Osteoblast (primary cell): Measurements from ENCODE around the gene BCAS3. TPM values are rescaled to one million over a fixed set of nuclear protein-coding genes. Genes with fewer than 3 reads are reported as not detected.
"Not testable (repeated sequence)": the region's sequence is repeated elsewhere in the genome, so short reads cannot be mapped to it uniquely, and the experiment has no call there.

Experiments
- DNase-seq: peaks from one replicate; pipeline ENCODE4 v3.0.0; 2011; ENCODE audit warnings: low spot score, mixed read lengths; ENCODE audit not compliant: insufficient read length; ENCODE audit errors: missing footprints
- H2AFZ ChIP-seq: 2 replicates; pipeline ENCODE4 v1.6.0; 2011; ENCODE audit warnings: mild to moderate bottlenecking, low read length
- H3K27ac ChIP-seq: 2 replicates; pipeline ENCODE4 v1.5.1; 2011; ENCODE audit warnings: mild to moderate bottlenecking, low read depth, low read length, moderate library complexity
- H3K27me3 ChIP-seq: 2 replicates; pipeline ENCODE4 v1.6.0; 2012; ENCODE audit warnings: mild to moderate bottlenecking, control low read depth, inconsistent platforms, low read length, moderate library complexity; ENCODE audit not compliant: insufficient read depth
- H3K36me3 ChIP-seq: 2 replicates; pipeline ENCODE4 v1.5.1; 2011; ENCODE audit warnings: mild to moderate bottlenecking, low read length, control low read depth, moderate library complexity; ENCODE audit not compliant: insufficient read depth
- H3K4me1 ChIP-seq: 2 replicates; pipeline ENCODE4 v1.5.1; 2011; ENCODE audit warnings: mild to moderate bottlenecking, low read length, control low read depth, moderate library complexity; ENCODE audit not compliant: insufficient read depth
- H3K4me2 ChIP-seq: 2 replicates; pipeline ENCODE4 v1.6.0; 2011; ENCODE audit warnings: mild to moderate bottlenecking, low read length; ENCODE audit not compliant: insufficient read depth
- H3K4me3 ChIP-seq: fragments of 200-600 bp; sonication (generic); 3 replicates; pipeline ENCODE4 v1.5.1; 2012; ENCODE audit warnings: mild to moderate bottlenecking, low read length, inconsistent platforms; ENCODE audit not compliant: insufficient read depth
- H3K79me2 ChIP-seq: 2 replicates; pipeline ENCODE4 v1.6.0; 2012; ENCODE audit warnings: mild to moderate bottlenecking, low read length, control low read depth, inconsistent platforms; ENCODE audit not compliant: insufficient read depth
- H3K9me3 ChIP-seq: 2 replicates; pipeline ENCODE4 v1.5.1; 2011; ENCODE audit warnings: low read depth, low read length, control low read depth
- H4K20me1 ChIP-seq: 2 replicates; pipeline ENCODE4 v1.6.0; 2012; ENCODE audit warnings: mild to moderate bottlenecking, low read length, control low read depth; ENCODE audit not compliant: insufficient read depth
- CTCF ChIP-seq: IDR thresholded peaks from 2 replicates; pipeline ENCODE4 v1.5.1; 2011; ENCODE audit warnings: mild to moderate bottlenecking, low read depth, low read length, moderate library complexity; ENCODE audit errors: extremely low read depth
- total RNA-seq: library from RNA; depleted of rRNA; stranded (reverse); fragments of >200 nt; gene quantifications from 2 replicates; pipeline ENCODE4 v1.2.3, GENCODE V29; 2012

The BCAS3 gene
- total RNA-seq, 1 donor = 31.5 TPM

GRCh38 chr17:61040666-61041065, 363.0 kb downstream of the BCAS3 start:
- no peaks in the 10 kb centered on the region for H3K9me3 ChIP-seq
- H3K79me2 ChIP-seq = no peaks in the 10 kb centered on the region
- TF ChIP-seq CTCF = no peak
- H3K4me1 ChIP-seq = no peaks in the 10 kb centered on the region
- H3K27me3 ChIP-seq = no peaks in the 10 kb centered on the region
- H3K27ac ChIP-seq = no peak overlapping the region
- no peaks in the 10 kb centered on the region for H3K36me3 ChIP-seq
- no peaks in the 10 kb centered on the region for H4K20me1 ChIP-seq
- H3K4me2 ChIP-seq = no peak overlapping the region
- DNase-seq = no peak
- no peak overlapping the region for H3K4me3 ChIP-seq
- no peak overlapping the region for H2AFZ ChIP-seq

GRCh38 chr17:61042348-61042747, 364.7 kb downstream of the BCAS3 start:
- not testable (repeated sequence) for H3K4me1 ChIP-seq, H3K27ac ChIP-seq, H3K79me2 ChIP-seq, H3K4me3 ChIP-seq, DNase-seq, H3K4me2 ChIP-seq, H4K20me1 ChIP-seq, H3K9me3 ChIP-seq, H3K27me3 ChIP-seq, H3K36me3 ChIP-seq, H2AFZ ChIP-seq

- Histone ChIP-seq H3K4me2 (no peak overlapping the region), H3K4me1 (no peaks in the 10 kb centered on the region), H3K36me3 (no peaks in the 10 kb centered on the region), H3K9me3 (no peaks in the 10 kb centered on the region), H3K4me3 (no peak overlapping the region), H3K27ac (no peak overlapping the region), H2AFZ (no peak overlapping the region), H3K79me2 (no peaks in the 10 kb centered on the region), H4K20me1 (no peaks in the 10 kb centered on the region), H3K27me3 (no peaks in the 10 kb centered on the region)
- no peak for DNase-seq
- no peak for TF ChIP-seq CTCF
Observed at GRCh38 chr17:61047515-61047914, 369.9 kb downstream of the BCAS3 start.

GRCh38 chr17:61048376-61049106, 370.9 kb downstream of the BCAS3 start:
- no peaks in the 10 kb centered on the region for H4K20me1 ChIP-seq
- H3K79me2 ChIP-seq = no peaks in the 10 kb centered on the region
- no peaks in the 10 kb centered on the region for H3K9me3 ChIP-seq
- no peak overlapping the region for H3K4me3 ChIP-seq
- DNase-seq = no peak
- no peak overlapping the region for H3K4me2 ChIP-seq
- H3K27me3 ChIP-seq = no peaks in the 10 kb centered on the region
- no peaks in the 10 kb centered on the region for H3K36me3 ChIP-seq
- no peaks in the 10 kb centered on the region for H3K4me1 ChIP-seq
- H2AFZ ChIP-seq = peak overlapping the region; percentile 51
- no peak overlapping the region for H3K27ac ChIP-seq
- no peak for TF ChIP-seq CTCF
